H9 (cell line): Measurements from ENCODE around the gene RIMBP2. TPM values are rescaled to one million over a fixed set of nuclear protein-coding genes. Genes with fewer than 3 reads are reported as not detected.

Experiments used
- DNase-seq: peaks from one replicate; pipeline ENCODE4 v3.0.0-alpha.2; 2017
- H2AFZ ChIP-seq: one replicate; pipeline ENCODE4 v1.6.1; 2013; ENCODE audit warnings: mild to moderate bottlenecking, low read length, control low read depth, moderate library complexity
- H2AK5ac ChIP-seq: 2 replicates; pipeline ENCODE4 v1.6.1; 2013; ENCODE audit warnings: low read length, control low read depth, mixed read lengths; ENCODE audit not compliant: insufficient read length
- H2BK120ac ChIP-seq: one replicate; pipeline ENCODE4 v1.6.1; 2013; ENCODE audit warnings: low read depth, mild to moderate bottlenecking, low read length, control low read depth, inconsistent platforms; ENCODE audit not compliant: poor library complexity, severe bottlenecking
- H2BK12ac ChIP-seq: 2 replicates; pipeline ENCODE4 v1.6.1; 2013; ENCODE audit warnings: low read length, control low read depth, mixed read lengths, low read depth; ENCODE audit not compliant: insufficient read length
- H2BK15ac ChIP-seq: 2 replicates; pipeline ENCODE4 v1.6.1; 2013; ENCODE audit warnings: low read depth, low read length, control low read depth
- H2BK20ac ChIP-seq: one replicate; pipeline ENCODE4 v1.6.1; 2013; ENCODE audit warnings: low read depth, mild to moderate bottlenecking, low read length, control low read depth, inconsistent platforms; ENCODE audit not compliant: poor library complexity, severe bottlenecking
- H2BK5ac ChIP-seq: 2 replicates; pipeline ENCODE4 v1.6.1; 2013; ENCODE audit warnings: low read length, control low read depth, mixed read lengths; ENCODE audit not compliant: insufficient read length
- H3K14ac ChIP-seq: 2 replicates; pipeline ENCODE4 v1.6.1; 2013; ENCODE audit warnings: low read length, control low read depth; ENCODE audit not compliant: insufficient read depth
- H3K18ac ChIP-seq: 2 replicates; pipeline ENCODE4 v1.6.1; 2013; ENCODE audit warnings: low read depth, mild to moderate bottlenecking, mixed read lengths, low read length, control low read depth; ENCODE audit not compliant: insufficient read length
- H3K23ac ChIP-seq: 2 replicates; pipeline ENCODE4 v1.6.1; 2013; ENCODE audit warnings: low read length, control low read depth, mixed read lengths, low read depth; ENCODE audit not compliant: insufficient read length
- H3K23me2 ChIP-seq: 2 replicates; pipeline ENCODE4 v1.6.1; 2013; ENCODE audit warnings: low read depth, mild to moderate bottlenecking, mixed read lengths, low read length, control low read depth; ENCODE audit not compliant: insufficient read length, poor library complexity, severe bottlenecking
- H3K27ac ChIP-seq: 2 replicates; pipeline ENCODE4 v1.5.1; 2013; ENCODE audit warnings: low read length, control low read depth, mixed read lengths, low read depth; ENCODE audit not compliant: insufficient read length
- H3K27me3 ChIP-seq: 2 replicates; pipeline ENCODE4 v1.6.1; 2013; ENCODE audit warnings: low read length, control low read depth, inconsistent platforms; ENCODE audit not compliant: insufficient read depth
- H3K4ac ChIP-seq: 2 replicates; pipeline ENCODE4 v1.6.1; 2013; ENCODE audit warnings: low read depth, mild to moderate bottlenecking, control low read depth, inconsistent platforms, low read length, moderate library complexity
- H3K4me1 ChIP-seq: 2 replicates; pipeline ENCODE4 v1.6.1; 2013; ENCODE audit warnings: low read length, control low read depth, inconsistent platforms; ENCODE audit not compliant: insufficient read depth
- H3K4me2 ChIP-seq: 2 replicates; pipeline ENCODE4 v1.6.1; 2013; ENCODE audit warnings: low read length, control low read depth, mixed read lengths; ENCODE audit not compliant: insufficient read length, insufficient read depth
- H3K56ac ChIP-seq: 2 replicates; pipeline ENCODE4 v1.6.1; 2013; ENCODE audit warnings: low read depth, mild to moderate bottlenecking, mixed read lengths, low read length, control low read depth; ENCODE audit not compliant: insufficient read length
- H3K79me1 ChIP-seq: 2 replicates; pipeline ENCODE4 v1.6.1; 2013; ENCODE audit warnings: low read depth, mild to moderate bottlenecking, moderate library complexity, low read length, control low read depth, inconsistent platforms; ENCODE audit not compliant: insufficient read depth, poor library complexity, severe bottlenecking
- H3K79me2 ChIP-seq: 2 replicates; pipeline ENCODE4 v1.6.1; 2013; ENCODE audit warnings: low read length, control low read depth, inconsistent platforms; ENCODE audit not compliant: insufficient read depth
- H3K9ac ChIP-seq: 2 replicates; pipeline ENCODE4 v1.6.1; 2013; ENCODE audit warnings: low read length, control low read depth, mixed read lengths; ENCODE audit not compliant: insufficient read length; ENCODE audit errors: extremely low read depth
- H3K9me3 ChIP-seq: one replicate; pipeline ENCODE4 v1.6.1; 2013; ENCODE audit warnings: low read depth, low read length, inconsistent platforms; ENCODE audit not compliant: control insufficient read depth
- H3T11ph ChIP-seq: one replicate; pipeline ENCODE4 v1.6.1; 2013; ENCODE audit warnings: mild to moderate bottlenecking, low read length, control low read depth, inconsistent platforms
- H4K20me1 ChIP-seq: one replicate; pipeline ENCODE4 v1.6.1; 2013; ENCODE audit not compliant: control insufficient read depth, insufficient read length, insufficient read depth
- H4K5ac ChIP-seq: 2 replicates; pipeline ENCODE4 v1.6.1; 2013; ENCODE audit warnings: low read depth, mild to moderate bottlenecking, mixed read lengths, low read length, control low read depth; ENCODE audit not compliant: insufficient read length
- H4K8ac ChIP-seq: replicated peaks from 2 replicates; pipeline ENCODE4 v1.6.1; 2013; ENCODE audit warnings: low read length, control low read depth, mixed read lengths, low read depth; ENCODE audit not compliant: insufficient read length
- H4K91ac ChIP-seq: 2 replicates; pipeline ENCODE4 v1.6.1; 2013; ENCODE audit warnings: low read depth, mild to moderate bottlenecking, moderate library complexity, mixed read lengths, low read length, control low read depth; ENCODE audit not compliant: insufficient read length
- H3K27ac Mint-ChIP-seq, 3 experiments: 2 replicates in 2 of 3; 3 replicates in 1 of 3; pipeline ENCODE4 v1.8.0; 2020 to 2021; ENCODE audit warnings: mixed read lengths in 3 of 3, mild to moderate bottlenecking in 1 of 3, moderate library complexity in 1 of 3
- H3K27me3 Mint-ChIP-seq: 2 replicates; pipeline ENCODE4 v1.8.0; 2021; ENCODE audit warnings: low read depth, mild to moderate bottlenecking, moderate library complexity, mixed read lengths
- H3K36me3 Mint-ChIP-seq, 3 experiments: 2 replicates in 2 of 3; 3 replicates in 1 of 3; pipeline ENCODE4 v1.8.0; 2020 to 2021; ENCODE audit warnings: low read depth in 3 of 3, mixed read lengths in 3 of 3; ENCODE audit not compliant: insufficient read depth in 1 of 3
- H3K4me1 Mint-ChIP-seq, 2 experiments: 2 replicates each; pipeline ENCODE4 v1.8.0; 2020; ENCODE audit warnings: mixed read lengths in 2 of 2
- H3K4me3 Mint-ChIP-seq, 2 experiments: 2 replicates in 1 of 2; 3 replicates in 1 of 2; pipeline ENCODE4 v1.8.0; 2020 to 2021; ENCODE audit warnings: mild to moderate bottlenecking in 2 of 2, mixed read lengths in 2 of 2, moderate library complexity in 1 of 2
- H3K9me3 Mint-ChIP-seq, 2 experiments: 2 replicates in 1 of 2; 3 replicates in 1 of 2; pipeline ENCODE4 v1.8.0; 2020; ENCODE audit warnings: mild to moderate bottlenecking in 2 of 2, mixed read lengths in 2 of 2, moderate library complexity in 1 of 2
- CTCF ChIP-seq: fragments of 200-600 bp; sonication (generic); conservative IDR thresholded peaks from 3 replicates; pipeline ENCODE4 v1.8.0; 2021; ENCODE audit warnings: antibody characterized with exemption, mild to moderate bottlenecking
- WGBS: extraction: QIAGEN DNeasy Blood & Tissue Kit; methylation state at CpG from one replicate; pipeline ENCODE4 v1.1.7; 2013; ENCODE audit warnings: missing lambda C conversion rate, low lambda C conversion rate, mixed read lengths; ENCODE audit not compliant: insufficient read length; ENCODE audit errors: extremely low coverage; 5-methylcytosine and 5-hydroxymethylcytosine counted together
- total RNA-seq: library from RNA; stranded (reverse); gene quantifications from 2 replicates; pipeline ENCODE4 v1.2.1, GENCODE V29; 2021

Gene RIMBP2
- total RNA-seq, 1 experiment from 2014 or later, result 0.70 TPM

GRCh38 chr12:130743606-130744005 is 27.5 kb upstream of the RIMBP2 start:
- no peak overlapping the region for H2BK5ac ChIP-seq
- H3K9ac ChIP-seq, result no peak overlapping the region
- no peak overlapping the region for H3K56ac ChIP-seq
- H3K79me2 ChIP-seq, result no peaks in the 10 kb centered on the region
- no peaks in the 10 kb centered on the region for H3K27me3 ChIP-seq
- no peak overlapping the region for H3K4me2 ChIP-seq
- H3K9me3 Mint-ChIP-seq, result peaks cover 2 to 3% of the 10 kb centered on the region in 2 experiments
- no peaks in the 10 kb centered on the region for H3K79me1 ChIP-seq
- no peak overlapping the region for H2BK15ac ChIP-seq
- H3K18ac ChIP-seq, result no peak overlapping the region
- H3K9me3 ChIP-seq, result no peaks in the 10 kb centered on the region
- no peak overlapping the region for H4K5ac ChIP-seq
- no CpG with 5 or more reads among the region's 5 CpGs for WGBS
- no peaks in the 10 kb centered on the region for H3K36me3 Mint-ChIP-seq
- no peaks in the 10 kb centered on the region for H4K20me1 ChIP-seq
- no peak overlapping the region for H3K23ac ChIP-seq
- no peak overlapping the region for H3K4me3 Mint-ChIP-seq
- no peak overlapping the region for H2AFZ ChIP-seq
- H3T11ph ChIP-seq, result no peak overlapping the region
- no peak overlapping the region for H2BK12ac ChIP-seq
- no peak overlapping the region for H2BK20ac ChIP-seq
- peaks cover 0 to 3% of the 10 kb centered on the region in 2 experiments; a peak in 1 of 4 replicates for H3K4me1 Mint-ChIP-seq
- no peak overlapping the region for H3K4ac ChIP-seq
- no peak overlapping the region for H2AK5ac ChIP-seq
- no peak overlapping the region for H3K27ac Mint-ChIP-seq
- no peak overlapping the region for H2BK120ac ChIP-seq
- no peak for TF ChIP-seq CTCF
- H3K4me1 ChIP-seq, result 0 out of 2 replicates have a peak, but pooled peaks cover 4% of the 10 kb centered on the region
- H3K27ac ChIP-seq, result no peak overlapping the region
- DNase-seq, result no peak
- H3K23me2 ChIP-seq, result no peaks in the 10 kb centered on the region
- H3K27me3 Mint-ChIP-seq, result peaks cover 23% of the 10 kb centered on the region
- no peak overlapping the region for H4K91ac ChIP-seq
- H4K8ac ChIP-seq, result no peak overlapping the region
- no peak overlapping the region for H3K14ac ChIP-seq
